ENCODE data around the gene RAB3D.

- TF ChIP-seq CTCF (IDR thresholded peaks at IDR 0.05) (no peak), POLR2AphosphoS5 (IDR thresholded peaks at IDR 0.05) (no peak)
Observed at GRCh38 chr19:11377237-11377636, 37.8 kb upstream of the RAB3D start.
